ENCODE measurements around the gene FLRT2.

Gene FLRT2

DNA sequence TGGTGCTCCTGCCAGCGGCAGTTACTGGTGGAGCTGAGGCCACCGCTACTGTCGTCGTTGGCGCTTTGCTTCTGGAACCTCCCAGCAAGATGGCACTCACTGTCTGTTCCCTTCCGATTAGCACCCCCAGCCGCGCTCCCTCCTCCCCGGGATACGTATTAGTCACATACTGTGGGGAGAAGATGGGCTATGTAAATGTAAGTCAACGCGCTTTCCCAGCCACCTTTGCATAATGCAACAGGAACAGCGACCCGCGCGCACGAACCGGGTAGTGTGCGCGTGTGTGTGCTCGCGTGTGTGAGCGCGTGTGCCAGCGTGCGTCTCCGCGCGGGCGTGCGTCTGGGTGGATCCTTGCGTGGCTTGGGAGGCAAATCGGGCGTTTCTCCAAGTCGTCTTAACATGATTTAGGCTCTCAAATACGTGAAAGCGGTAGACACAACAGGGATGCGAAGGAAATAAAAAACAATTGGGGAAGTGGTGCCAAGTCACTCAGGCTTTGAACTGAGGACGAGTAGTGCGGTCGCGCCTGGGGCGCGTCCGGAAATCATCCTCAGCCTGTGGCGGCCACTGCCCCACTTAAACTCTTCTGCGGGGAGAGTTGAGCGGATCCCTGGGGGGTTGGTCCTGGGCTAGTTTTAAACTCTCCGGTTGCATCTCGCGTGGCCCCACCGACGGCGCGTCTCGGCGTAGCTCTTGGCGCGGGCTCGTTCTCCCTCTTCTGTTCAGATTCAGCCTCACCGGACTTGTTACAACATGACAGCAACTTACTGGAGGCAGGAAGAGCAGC is 1.8 kb downstream of the FLRT2 start:
- DNase-seq = no peak

DNA sequence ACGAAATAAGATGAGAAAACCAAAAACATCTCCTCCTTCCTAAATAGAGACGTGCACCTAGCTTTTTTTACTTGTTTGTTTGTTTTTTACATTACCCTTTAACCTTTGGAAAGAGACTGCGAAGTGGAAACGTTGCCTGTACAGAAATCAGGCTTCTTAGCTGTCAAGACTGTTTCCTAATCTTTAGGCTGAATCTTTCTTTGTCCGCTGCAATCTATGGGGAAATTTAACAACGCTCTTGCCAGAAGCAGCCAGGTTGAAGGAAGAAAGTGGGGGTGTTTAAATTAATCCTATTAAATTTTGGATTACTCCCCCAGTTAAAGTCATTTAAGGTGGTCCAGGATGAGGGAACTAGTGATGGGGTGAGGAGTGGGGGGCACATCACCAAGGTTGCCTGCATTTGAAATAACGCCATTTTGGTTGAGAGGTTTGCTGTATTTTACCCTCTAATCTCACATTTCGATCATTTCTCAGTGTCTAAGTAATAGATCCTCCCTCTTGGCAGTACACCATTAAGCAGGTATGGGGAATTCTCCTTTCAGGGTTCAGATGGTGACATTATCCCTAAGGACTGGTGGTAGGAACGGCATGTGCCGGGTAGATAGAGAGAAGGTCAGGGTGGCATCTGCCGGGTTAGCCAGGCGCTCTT is 2.6 kb downstream of the FLRT2 start:
- DNase-seq = no peak

- no peak for DNase-seq
Measured at GRCh38 chr14:85533023-85533860, 3.3 kb downstream of the FLRT2 start.

- no peak for DNase-seq
Measured at GRCh38 chr14:85533861-85534291, 3.9 kb downstream of the FLRT2 start.

DNA sequence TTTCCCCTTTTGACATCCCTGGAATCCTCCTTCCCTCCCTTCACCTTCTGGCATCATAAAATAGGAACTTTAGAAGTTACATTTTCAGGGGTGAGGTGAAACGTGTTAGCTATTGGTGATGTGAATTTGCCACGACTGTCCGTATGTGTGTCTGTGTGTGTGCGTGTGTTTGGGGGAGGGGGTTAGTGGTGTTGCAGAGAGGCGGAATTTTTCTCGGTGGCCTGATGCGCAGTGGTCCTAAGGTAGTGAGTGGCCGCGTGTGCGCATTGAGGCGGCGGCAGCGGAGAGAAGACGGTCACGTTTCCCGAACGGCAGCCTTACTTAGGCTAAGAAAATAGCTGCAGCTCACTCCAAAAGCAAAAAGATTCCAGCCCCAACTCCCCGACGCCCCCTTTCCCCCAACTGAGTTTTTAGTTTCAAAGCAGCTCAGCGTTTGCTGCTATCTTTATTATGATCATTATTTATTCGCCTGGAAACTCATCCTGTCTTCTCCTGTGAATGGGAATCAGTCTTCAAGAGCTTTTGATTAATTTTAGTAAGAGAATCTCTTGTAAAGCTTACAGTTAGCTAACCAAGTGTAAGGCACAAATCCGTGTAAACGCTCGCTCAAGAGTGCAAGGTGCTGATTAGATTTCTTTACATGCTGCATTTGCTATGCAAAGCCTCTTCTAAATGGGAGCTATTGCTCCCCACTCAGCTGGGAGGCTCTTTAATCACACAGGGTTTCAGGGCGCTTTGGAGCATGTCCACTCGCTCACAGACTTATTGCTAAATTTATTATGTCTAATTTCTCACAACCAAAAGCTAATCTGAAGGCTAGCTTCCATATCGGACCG is 4.7 kb downstream of the FLRT2 start:
- no peak for DNase-seq

DNA sequence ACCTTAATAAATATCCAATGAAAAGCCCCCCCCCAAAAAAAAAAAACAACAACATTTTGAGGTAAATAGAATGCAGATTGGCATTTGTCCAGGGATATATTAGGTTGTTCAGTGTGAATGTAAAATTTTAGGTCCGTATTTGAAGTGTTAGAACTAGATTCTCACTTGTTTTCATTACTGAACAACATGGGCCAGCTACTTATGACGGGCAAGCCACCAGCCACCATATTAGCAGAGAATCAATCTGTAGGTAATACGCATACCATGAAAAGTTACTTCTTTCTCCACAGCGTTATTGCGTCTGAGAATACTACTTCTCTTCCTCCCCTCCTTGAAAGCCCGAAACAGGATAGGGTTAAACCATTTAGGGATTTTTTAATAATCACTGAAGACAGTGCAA is 5.4 kb downstream of the FLRT2 start:
- DNase-seq = no peak

GRCh38 chr14:85535991-85536832 is 6.3 kb downstream of the FLRT2 start:
- DNase-seq = no peak

DNA sequence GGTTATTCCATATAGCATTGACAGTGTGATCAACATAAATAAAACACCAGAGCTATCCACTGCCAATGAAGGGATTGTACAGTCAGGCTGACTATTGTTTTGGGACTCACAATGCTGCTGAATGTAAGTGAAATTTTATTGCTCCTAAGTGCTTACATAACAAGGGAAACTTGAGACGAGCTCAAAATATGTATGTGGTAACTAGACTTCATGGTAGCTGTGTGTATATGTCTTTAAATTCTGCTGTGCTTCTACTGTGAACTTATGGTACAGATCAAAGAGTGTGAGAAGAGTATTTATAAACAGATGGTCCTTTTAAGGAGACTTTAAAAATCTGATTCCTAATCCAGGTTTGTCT is 6.9 kb downstream of the FLRT2 start:
- no peak for DNase-seq

- no peak for DNase-seq
Measured at GRCh38 chr14:85537526-85537925, 7.6 kb downstream of the FLRT2 start.

DNA sequence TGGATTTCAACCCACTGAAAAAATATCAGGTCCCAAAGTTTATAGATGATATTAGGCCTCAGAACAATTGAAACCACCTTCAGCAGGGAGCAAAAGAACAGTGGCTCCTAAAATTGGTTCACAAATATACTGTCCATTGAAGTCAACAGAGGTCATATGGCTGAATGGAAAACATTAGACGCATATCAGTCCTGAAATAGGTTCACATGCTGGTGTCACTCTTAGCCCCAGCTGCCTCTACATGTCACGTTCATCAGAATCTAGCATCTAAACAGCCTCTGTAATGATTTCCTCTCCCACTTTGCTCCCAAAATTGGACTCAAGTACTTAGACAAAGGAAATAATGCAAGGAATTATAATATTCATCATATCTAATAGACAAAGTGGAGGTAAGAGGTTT is 8.7 kb downstream of the FLRT2 start:
- no peak for DNase-seq

DNA sequence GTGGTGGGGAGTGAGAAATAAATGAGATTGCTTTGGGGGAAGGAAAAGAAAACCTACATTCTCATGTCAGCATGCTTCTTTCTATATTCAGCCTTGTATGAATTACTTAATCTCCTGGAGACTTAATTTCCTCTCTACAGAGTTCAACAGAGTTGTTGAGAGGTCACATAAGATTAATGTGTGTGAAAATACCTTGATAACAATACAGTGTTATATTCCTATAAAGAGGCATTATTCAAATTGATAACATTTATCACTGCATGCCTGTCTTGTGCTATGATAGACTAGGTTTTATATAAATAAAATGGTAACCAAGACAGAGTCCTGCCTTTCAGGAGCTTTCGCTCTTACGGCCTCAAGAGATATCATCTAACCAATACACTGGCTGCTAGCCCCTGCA is 9.6 kb downstream of the FLRT2 start:
- DNase-seq = no peak

- no peak for DNase-seq
Measured at GRCh38 chr14:85542623-85543022, 12.7 kb downstream of the FLRT2 start.

DNA sequence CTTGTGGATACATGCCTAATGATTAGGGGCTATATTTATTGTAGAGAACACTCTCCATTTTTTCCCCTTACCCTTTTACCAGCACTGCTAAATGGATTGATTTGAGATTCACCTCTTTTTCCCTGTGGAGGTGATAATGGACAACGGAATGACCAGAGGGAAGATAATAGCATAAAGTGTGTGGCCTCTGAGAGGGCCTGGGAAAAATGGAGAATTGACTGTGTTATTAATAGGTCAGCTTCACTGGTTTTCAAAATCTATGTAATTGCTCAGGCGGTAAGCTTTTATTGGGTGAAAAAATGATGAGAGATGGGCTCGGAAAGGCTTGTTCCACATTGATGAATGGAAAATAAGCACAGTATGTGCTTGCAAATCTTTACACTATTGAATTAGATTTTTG is 15.8 kb downstream of the FLRT2 start:
- DNase-seq = no peak

DNA sequence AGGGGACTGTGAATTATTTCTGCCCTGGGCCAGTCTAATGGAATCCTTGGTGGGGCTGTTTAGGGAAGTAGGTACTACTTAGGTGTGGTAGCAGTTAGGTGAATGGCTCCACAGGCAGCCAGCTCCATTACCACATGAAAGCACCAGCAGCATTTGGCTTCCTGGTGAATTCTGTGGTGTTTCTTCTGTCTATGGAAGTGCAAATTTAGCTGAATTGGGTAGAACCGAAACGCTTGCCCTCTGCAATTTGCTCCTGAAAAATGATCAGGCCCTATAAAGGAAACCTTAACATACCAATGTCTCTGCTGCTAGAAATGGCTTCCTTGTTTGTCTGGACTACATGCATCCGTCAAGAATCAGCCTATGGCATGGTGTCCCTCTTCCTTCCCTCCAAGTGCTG is 16.4 kb downstream of the FLRT2 start:
- DNase-seq = no peak

- DNase-seq = no peak
Measured at GRCh38 chr14:85549697-85550096, 19.8 kb downstream of the FLRT2 start.

DNA sequence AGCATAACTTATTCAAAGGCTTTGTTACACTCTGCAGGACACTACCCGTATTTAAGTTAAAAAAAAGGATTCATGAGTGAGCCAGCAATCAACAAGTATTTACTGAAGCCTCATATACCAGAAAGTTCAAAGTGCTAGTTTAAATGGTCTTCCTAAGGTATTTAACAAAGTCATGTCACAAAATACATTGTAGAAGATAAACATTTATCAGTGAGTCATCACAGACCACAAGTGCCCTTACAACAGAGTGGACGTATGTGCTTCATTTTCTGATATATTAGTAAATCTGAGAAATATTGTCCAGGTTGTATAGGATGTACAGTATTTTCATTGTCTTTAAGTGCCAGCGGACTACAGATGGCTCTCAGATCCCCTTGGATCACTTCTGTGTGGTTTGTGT is 24.2 kb downstream of the FLRT2 start:
- no peak for DNase-seq

GRCh38 chr14:85556267-85556666 is 26.3 kb downstream of the FLRT2 start:
- DNase-seq = no peak

DNA sequence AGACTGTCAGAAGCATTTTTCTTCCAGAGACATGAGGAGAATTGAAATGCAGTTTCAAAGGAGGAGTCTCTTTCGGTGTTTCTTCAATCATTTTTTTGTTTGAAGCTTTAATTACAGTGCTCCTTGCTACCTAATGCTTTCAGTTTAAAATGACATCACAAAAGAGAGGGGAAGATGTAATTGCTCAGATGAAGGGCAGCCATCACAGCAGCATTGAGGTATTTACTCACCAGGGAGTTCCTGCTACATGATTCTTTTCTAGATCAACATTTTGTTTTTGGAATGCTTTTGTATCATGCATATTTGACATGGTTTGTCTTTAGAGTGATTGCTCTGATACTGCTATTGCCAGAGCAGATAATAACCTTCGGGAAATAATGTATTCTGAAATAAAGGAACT is 28.6 kb downstream of the FLRT2 start:
- no peak for DNase-seq

DNA sequence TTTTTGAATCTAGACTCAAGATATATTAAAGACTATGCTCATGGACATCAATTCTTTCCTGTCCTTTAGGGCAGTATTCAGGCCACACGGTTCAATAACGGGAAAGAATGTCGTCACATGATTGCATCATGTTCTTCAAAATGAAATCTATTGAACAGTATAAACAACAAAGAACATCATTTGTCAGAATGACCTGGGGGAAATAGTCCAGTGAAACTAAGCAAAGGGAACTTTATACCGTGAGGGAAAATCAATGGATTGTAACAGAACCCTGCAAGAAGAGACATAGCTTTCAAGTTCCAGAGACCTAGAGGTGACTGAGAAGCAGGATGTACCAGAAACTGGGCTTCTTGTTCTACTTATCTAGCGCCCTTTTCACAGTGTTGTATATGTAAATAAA is 32.7 kb downstream of the FLRT2 start:
- DNase-seq = no peak

DNA sequence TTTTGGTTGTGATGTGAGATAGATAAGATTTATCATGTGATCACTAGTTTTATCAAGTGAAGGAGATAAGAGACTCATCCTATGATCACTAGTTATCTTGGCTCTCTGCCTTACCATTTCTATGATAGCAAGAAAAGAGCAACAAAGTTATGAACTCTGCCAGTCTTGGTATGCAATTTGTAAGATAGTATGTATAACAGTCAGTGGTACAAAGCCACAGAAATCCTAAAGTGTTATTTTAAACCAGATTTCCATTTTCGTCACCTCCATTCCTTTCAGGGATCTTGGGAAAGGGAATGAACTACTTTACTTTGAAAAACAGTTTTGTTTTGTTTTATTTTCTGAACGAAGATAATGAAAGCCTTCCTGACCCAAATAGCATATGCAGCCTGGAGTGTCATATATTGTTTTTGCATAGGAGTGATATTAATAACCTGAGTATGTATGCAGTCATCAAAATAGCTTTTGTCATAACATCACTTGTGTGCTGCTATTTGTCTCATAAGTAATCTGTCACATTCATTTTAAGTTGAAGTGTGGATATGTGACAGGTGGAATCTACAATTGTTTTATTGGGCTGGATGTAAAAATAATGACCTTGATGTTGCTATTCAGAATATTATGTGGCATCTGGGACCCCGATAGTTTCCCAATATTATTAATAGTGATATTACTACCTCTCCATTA is 35.0 kb downstream of the FLRT2 start:
- no peak for DNase-seq

DNA sequence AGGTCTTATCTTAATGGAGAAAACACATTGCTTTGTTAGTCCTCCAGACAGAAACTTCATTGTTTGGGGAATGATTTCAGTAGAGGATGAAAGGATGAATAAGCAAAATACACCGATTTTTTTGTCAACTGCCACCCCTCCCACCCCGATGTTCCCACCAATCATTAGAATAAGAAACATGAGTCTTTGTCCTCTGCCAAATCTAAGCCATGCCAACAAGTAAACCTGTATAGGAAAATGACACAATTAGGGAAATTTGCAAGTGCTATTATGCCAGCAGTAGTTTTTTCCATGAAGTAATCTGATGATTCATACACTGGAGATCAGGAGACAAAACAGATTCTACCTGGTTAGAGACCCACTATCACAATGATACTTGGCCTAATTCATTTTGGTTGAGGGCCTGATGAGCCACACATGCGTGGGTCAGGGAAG is 35.9 kb downstream of the FLRT2 start:
- DNase-seq = no peak

Measured in activated CD4-positive, CD25-positive, alpha-beta regulatory T cell (primary cell).